ENCODE measurements around the gene CMTR1. TPM values are rescaled to one million over a fixed set of nuclear protein-coding genes. Genes with fewer than 3 reads are reported as not detected.

CMTR1 gene
- total and polyA plus RNA-seq, 4 donors, result 4.7 to 25.5 (median 18.8) TPM

DNA sequence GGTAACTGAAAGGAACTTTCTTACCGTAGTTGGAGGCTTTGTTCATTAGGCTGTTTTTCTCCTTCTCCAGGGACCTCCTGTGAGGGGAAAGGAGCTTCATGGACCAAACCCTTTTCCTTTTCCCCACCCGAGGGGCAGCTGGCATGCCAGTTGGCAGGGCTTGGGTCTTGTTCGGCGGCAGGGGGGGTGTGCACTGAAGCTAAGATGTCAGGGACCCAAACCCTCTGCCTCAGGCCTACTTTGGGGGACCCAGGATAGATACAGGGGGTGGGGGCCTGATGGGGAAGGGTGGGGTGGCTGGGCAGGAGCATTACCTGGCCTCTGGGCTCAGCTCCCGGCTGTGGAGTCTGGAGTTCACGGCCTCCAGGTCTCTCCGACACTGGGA lies 51.8 kb downstream of the CMTR1 start (continued):
- TF ChIP-seq, protein P1, sequence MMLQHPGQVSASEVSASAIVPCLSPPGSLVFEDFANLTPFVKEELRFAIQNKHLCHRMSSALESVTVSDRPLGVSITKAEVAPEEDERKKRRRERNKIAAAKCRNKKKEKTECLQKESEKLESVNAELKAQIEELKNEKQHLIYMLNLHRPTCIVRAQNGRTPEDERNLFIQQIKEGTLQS (IDR thresholded peaks at IDR 0.05), result no peak
- TF ChIP-seq RAD21 (IDR thresholded peaks at IDR 0.05), result no peak
- TF ChIP-seq GABPA (IDR thresholded peaks at IDR 0.05 in 1 of 2, conservative IDR thresholded peaks at IDR 0.05 in 1 of 2), result no peak
- TF ChIP-seq HNF4G (IDR thresholded peaks at IDR 0.05), result no peak

DNA sequence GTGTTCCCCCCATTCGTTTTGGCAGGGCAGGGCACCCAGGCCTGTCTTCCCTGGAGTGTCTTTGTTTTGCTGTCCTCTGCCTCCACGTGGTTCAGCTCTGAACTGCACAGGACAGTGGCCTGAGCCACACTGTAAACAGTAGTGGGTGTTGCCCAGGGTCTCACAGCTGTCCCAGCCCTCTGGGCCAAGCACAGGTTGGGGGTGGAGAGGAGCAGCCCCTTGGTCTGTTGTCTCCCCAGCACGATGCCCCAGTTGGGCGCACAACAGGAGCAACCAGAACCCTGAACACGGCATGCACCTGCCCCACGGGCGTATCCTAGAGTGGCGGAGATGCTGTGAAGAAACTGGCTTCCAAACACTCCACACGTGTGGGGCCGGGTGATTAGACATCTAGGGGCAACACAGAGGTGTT lies 52.3 kb downstream of the CMTR1 start:
- Histone ChIP-seq H3K9ac (ENCODE audit: low read depth in 1 of 2, low read length in 2 of 2) (no peak overlapping the region), H3K4me1 (ENCODE audit: control insufficient read depth in 4 of 4, insufficient read depth in 4 of 4, low read length in 3 of 4) (no peaks in the 10 kb centered on the region), H3K27ac (ENCODE audit: low read depth in 1 of 2, low read length in 2 of 2) (no peak overlapping the region), H3K27me3 (ENCODE audit: control insufficient read depth in 4 of 4, insufficient read depth in 4 of 4, low read length in 3 of 4) (no peaks in the 10 kb centered on the region), H3K4me3 (ENCODE audit: low read depth in 1 of 3, low read length in 3 of 3) (no peak overlapping the region), H3K36me3 (ENCODE audit: control insufficient read depth in 4 of 4, insufficient read depth in 3 of 4, low read depth in 1 of 4, low read length in 3 of 4) (peaks cover 1 to 32% (median 13%) of the 10 kb centered on the region in 4 donors), H3K9me3 (ENCODE audit: control insufficient read depth in 4 of 4, low read length in 3 of 4) (no peaks in the 10 kb centered on the region)
- 82% methylated on average over 10 of the region's 10 CpGs for WGBS
- TF ChIP-seq EGR1 (IDR thresholded peaks at IDR 0.05; ENCODE audit: low read depth in 2 of 2) (no peak), REST (IDR thresholded peaks at IDR 0.05) (no peak), RAD21 (IDR thresholded peaks at IDR 0.05) (no peak), HNF4G (IDR thresholded peaks at IDR 0.05) (no peak), RXRA (IDR thresholded peaks at IDR 0.05) (no peak)
- TF ChIP-seq, protein P1 (IDR thresholded peaks at IDR 0.05), result no peak
- peak; percentile 53 for DNase-seq (ENCODE audit: low spot score)

- H3K27ac ChIP-seq (ENCODE audit: low read depth in 1 of 2, low read length in 2 of 2), result no peak overlapping the region
- H3K36me3 ChIP-seq (ENCODE audit: control insufficient read depth in 4 of 4, insufficient read depth in 3 of 4, low read depth in 1 of 4, low read length in 3 of 4), result peaks cover 0 to 23% (median 8%) of the 10 kb centered on the region in 4 donors
- no peaks in the 10 kb centered on the region for H3K9me3 ChIP-seq (ENCODE audit: control insufficient read depth in 4 of 4, low read length in 3 of 4)
- H3K27me3 ChIP-seq (ENCODE audit: control insufficient read depth in 4 of 4, insufficient read depth in 4 of 4, low read length in 3 of 4), result no peaks in the 10 kb centered on the region
- H3K4me1 ChIP-seq (ENCODE audit: control insufficient read depth in 4 of 4, insufficient read depth in 4 of 4, low read length in 3 of 4), result peaks cover 0 to 4% (median 1%) of the 10 kb centered on the region in 4 donors
- 93% methylated on average over 8 of the region's 8 CpGs for WGBS
- no peak overlapping the region for H3K4me3 ChIP-seq (ENCODE audit: low read depth in 1 of 3, low read length in 3 of 3)
- no peak overlapping the region for H3K9ac ChIP-seq (ENCODE audit: low read depth in 1 of 2, low read length in 2 of 2)
- peak; percentile 48 for DNase-seq (ENCODE audit: low spot score)
- TF ChIP-seq RAD21 (IDR thresholded peaks at IDR 0.05) (no peak), YY1 (IDR thresholded peaks at IDR 0.05) (no peak), TAF1 (conservative IDR thresholded peaks at IDR 0.05) (no peak), FOXA1 (IDR thresholded peaks at IDR 0.05) (no peak), HNF4A (conservative IDR thresholded peaks at IDR 0.05) (no peak), CTCF (IDR thresholded peaks at IDR 0.05; ENCODE audit: low read depth, low read length, missing input control) (no peak), EGR1 (IDR thresholded peaks at IDR 0.05; ENCODE audit: low read depth in 2 of 2) (no peak)
Measured at GRCh38 chr6:37486121-37486839, 53.3 kb downstream of the CMTR1 start.
